HepG2 (cell line): ENCODE measurements around the gene HEPHL1. TPM values are rescaled to one million over a fixed set of nuclear protein-coding genes. Genes with fewer than 3 reads are reported as not detected.

ENCODE experiments used
- ATAC-seq: fragments of 200-7000 bp; cut with Tn5 transposase; 3 replicates; pipeline ENCODE4 v1.9.1; 2020; ENCODE audit warnings: mild to moderate bottlenecking, moderate library complexity
- BruUV-seq: library from RNA; stranded (reverse); fragments of 400-500 nt; replicated peaks from 2 replicates; lab custom pipeline; 2021; lab: Mats Ljungman, UMichigan
- CTCF ChIA-PET: fragments of 300-600 bp; formaldehyde crosslinking; extraction: SDS; loops from one replicate; lab custom pipeline; 2021; ENCODE audit warnings: low total read pairs, inconsistent platforms, low intra/inter-chr PET ratio; lab: Yijun Ruan, JAX
- POLR2A ChIA-PET: fragments of 350-600 bp; sonication (Branson Sonifier 250); formaldehyde crosslinking; loops from one replicate; lab custom pipeline; 2020; ENCODE audit warnings: antibody characterized with exemption, inconsistent platforms; lab: Yijun Ruan, JAX
- DNase-seq: peaks from one replicate; pipeline ENCODE4 v3.0.0-alpha.2; 2015; ENCODE audit warnings: low spot score
- FAIRE-seq: peaks from 3 replicates; lab custom pipeline; 2011; peaks lifted over from hg19 to GRCh38; lab: Jason Lieb, UNC
- H2AFZ ChIP-seq: one replicate; pipeline ENCODE4 v1.6.1; 2011; ENCODE audit warnings: low read length, inconsistent platforms
- H3K27ac ChIP-seq: fragments of 300-600 bp; 3 replicates; pipeline ENCODE4 v1.8.0; 2011; ENCODE audit warnings: mixed run types, mild to moderate bottlenecking, mixed read lengths, low read length, inconsistent platforms; ENCODE audit not compliant: insufficient read depth; ENCODE audit errors: extremely low read length
- H3K27me3 ChIP-seq, 2 experiments: fragments of 200-600 bp in 1 of 2; 2 replicates in 1 of 2; 3 replicates in 1 of 2; pipeline versions ENCODE4 v1.6.0 to v1.8.0; 2011; ENCODE audit warnings: low read length in 2 of 2, mild to moderate bottlenecking in 2 of 2, moderate library complexity in 2 of 2, inconsistent platforms in 1 of 2; ENCODE audit not compliant: insufficient read depth in 2 of 2, control insufficient read depth in 1 of 2
- H3K36me3 ChIP-seq, 2 experiments: fragments of 200-600 bp in 1 of 2; replicated peaks in 1 of 2; 2 replicates in 1 of 2; 3 replicates in 1 of 2; pipeline versions ENCODE4 v1.5.1 to v1.8.0; 2011; ENCODE audit warnings: low read length in 2 of 2, inconsistent platforms in 1 of 2; ENCODE audit not compliant: insufficient read depth in 2 of 2, control insufficient read depth in 1 of 2
- H3K4me1 ChIP-seq: 2 replicates; pipeline ENCODE4 v1.5.1; 2012; ENCODE audit warnings: low read length, inconsistent platforms; ENCODE audit not compliant: insufficient read depth
- H3K4me2 ChIP-seq: 2 replicates; pipeline ENCODE4 v1.6.0; 2011; ENCODE audit warnings: low read depth, low read length, inconsistent platforms
- H3K4me3 ChIP-seq, 3 experiments: fragments of 200-600 bp in 1 of 3; sonication (generic), shearing (Covaris generic) in 1 of 3; replicated peaks in 1 of 3; 2 replicates each; pipeline ENCODE4 v1.5.1; 2011 to 2016; ENCODE audit warnings: low read length in 3 of 3, inconsistent platforms in 2 of 3, low read depth in 2 of 3, mild to moderate bottlenecking in 2 of 3, control low read depth in 1 of 3, mixed read lengths in 1 of 3; ENCODE audit not compliant: insufficient read depth in 1 of 3
- H3K79me2 ChIP-seq: one replicate; pipeline ENCODE4 v1.6.1; 2011; ENCODE audit warnings: low read length, inconsistent platforms; ENCODE audit not compliant: insufficient read depth
- H3K9ac ChIP-seq: 2 replicates; pipeline ENCODE4 v1.6.0; 2011; ENCODE audit warnings: mild to moderate bottlenecking, low read depth, low read length, inconsistent platforms; ENCODE audit not compliant: insufficient read depth
- H3K9me3 ChIP-seq: 2 replicates; pipeline ENCODE4 v1.5.1; 2012; ENCODE audit warnings: mild to moderate bottlenecking, low read length
- H4K20me1 ChIP-seq: 2 replicates; pipeline ENCODE4 v1.6.0; 2011; ENCODE audit warnings: inconsistent platforms, mild to moderate bottlenecking, low read length, moderate library complexity; ENCODE audit not compliant: insufficient read depth
- CENPBD1 ChIP-seq: sonication (generic); formaldehyde crosslinking; IDR thresholded peaks from 2 replicates; pipeline ENCODE4 v1.8.0; 2022; ENCODE audit warnings: missing genetic modification reagents, low read depth, mild to moderate bottlenecking, borderline replicate concordance
- DMAP1 ChIP-seq: IDR thresholded peaks from 2 replicates; pipeline ENCODE4 v1.6.1; 2016
- FOXJ3 ChIP-seq: sonication (generic); formaldehyde crosslinking; IDR thresholded peaks from 2 replicates; pipeline ENCODE4 v1.4.0; 2020; ENCODE audit warnings: missing genetic modification reagents, mild to moderate bottlenecking, borderline replicate concordance
- FUBP1 ChIP-seq: sonication (generic); formaldehyde crosslinking; IDR thresholded peaks from 2 replicates; pipeline ENCODE4 v1.5.1; 2020; ENCODE audit warnings: missing genetic modification reagents, mild to moderate bottlenecking, borderline replicate concordance
- GFI1 ChIP-seq: sonication (generic); formaldehyde crosslinking; IDR thresholded peaks from 2 replicates; pipeline ENCODE4 v1.5.0; 2020; ENCODE audit warnings: missing genetic modification reagents, mild to moderate bottlenecking, borderline replicate concordance
- MAZ ChIP-seq, 2 experiments: sonication (generic) in 1 of 2; formaldehyde crosslinking in 1 of 2; IDR thresholded peaks; 2 replicates each; pipeline versions ENCODE4 v1.5.0 to v1.6.1; 2012 to 2020; ENCODE audit warnings: low read depth in 2 of 2, mild to moderate bottlenecking in 2 of 2, borderline replicate concordance in 1 of 2, improper control_type of control experiment in 1 of 2, low read length in 1 of 2, missing genetic modification reagents in 1 of 2, moderate library complexity in 1 of 2
- MTA3 ChIP-seq: sonication (generic); formaldehyde crosslinking; IDR thresholded peaks from 2 replicates; pipeline ENCODE4 v1.4.0; 2020; ENCODE audit warnings: missing genetic modification reagents
- REL ChIP-seq: sonication (generic); formaldehyde crosslinking; conservative IDR thresholded peaks from 2 replicates; pipeline ENCODE4 v1.8.0; 2022; ENCODE audit warnings: mild to moderate bottlenecking, missing genetic modification reagents, moderate library complexity
- RNF219 ChIP-seq: sonication (generic); formaldehyde crosslinking; IDR thresholded peaks from 2 replicates; pipeline ENCODE4 v1.5.0; 2020; ENCODE audit warnings: mild to moderate bottlenecking, missing genetic modification reagents
- SALL1 ChIP-seq: sonication (generic); formaldehyde crosslinking; IDR thresholded peaks from 2 replicates; pipeline ENCODE4 v1.8.0; 2022; ENCODE audit warnings: mild to moderate bottlenecking, missing genetic modification reagents
- SKIL ChIP-seq: sonication (generic); formaldehyde crosslinking; IDR thresholded peaks from 2 replicates; pipeline ENCODE4 v1.8.0; 2022; ENCODE audit warnings: missing genetic modification reagents, mild to moderate bottlenecking, moderate library complexity, borderline replicate concordance
- SOX13 ChIP-seq, 3 experiments: fragments of 450-650 bp in 1 of 3; sonication (generic) in 1 of 3; formaldehyde crosslinking in 1 of 3; IDR thresholded peaks in 2 of 3; conservative IDR thresholded peaks in 1 of 3; 2 replicates each; pipeline versions ENCODE4 v1.5.0 to v1.6.1; 2016 to 2020; ENCODE audit warnings: antibody characterized with exemption in 1 of 3, mild to moderate bottlenecking in 1 of 3, missing compliant biosample characterization in 1 of 3, missing genetic modification reagents in 1 of 3, moderate library complexity in 1 of 3
- SUZ12 ChIP-seq: fragments of 150-350 bp; IDR thresholded peaks from 2 replicates; pipeline ENCODE4 v1.6.1; 2014; ENCODE audit warnings: low read depth, low read length
- ZBTB7B ChIP-seq: sonication (generic); formaldehyde crosslinking; IDR thresholded peaks from 2 replicates; pipeline ENCODE4 v1.4.0; 2020; ENCODE audit warnings: missing genetic modification reagents
- ZNF256 ChIP-seq: sonication (generic); formaldehyde crosslinking; conservative IDR thresholded peaks from 2 replicates; pipeline ENCODE4 v1.4.0; 2020; ENCODE audit warnings: missing genetic modification reagents
- ZNF326 ChIP-seq: sonication (generic); formaldehyde crosslinking; IDR thresholded peaks from 2 replicates; pipeline ENCODE4 v1.4.0; 2020; ENCODE audit warnings: missing genetic modification reagents, borderline replicate concordance
- ZNF367 ChIP-seq: sonication (generic); formaldehyde crosslinking; IDR thresholded peaks from 2 replicates; pipeline ENCODE4 v1.4.0; 2020; ENCODE audit warnings: missing genetic modification reagents, borderline replicate concordance
- ZNF792 ChIP-seq: IDR thresholded peaks from 2 replicates; pipeline ENCODE4 v1.6.1; 2016
- WGBS: methylation state at CpG from one replicate; pipeline ENCODE4 v1.1.6; 2017; ENCODE audit warnings: low lambda C conversion rate; 5-methylcytosine and 5-hydroxymethylcytosine counted together
- in situ Hi-C: cut with HindIII; loops from 2 replicates; pipeline ENCODE4 v1.10.0; 2017; ENCODE audit warnings: low pct_unique_long_range_greater_than_20kb; ENCODE audit not compliant: extremely low pct_ligation_motif_present
- intact Hi-C: fragments of 100-400 bp; cut with micrococcal nuclease; formaldehyde crosslinking; loops from one replicate; pipeline ENCODE4 v1.10.0; 2022; ENCODE audit not compliant: unreplicated experiment
- polyA plus RNA-seq, 8 experiments: library from polyadenylated mRNA; depleted of rRNA in 3 of 8; stranded (reverse) in 7 of 8; unstranded in 1 of 8; fragments of >200 nt; fragmentation: Illumina TruSeq in 4 of 8; extraction: Trizol in 4 of 8; gene quantifications; 2 replicates each; pipeline versions ENCODE4 v1.2.1 to v1.2.3, GENCODE V29; 2011 to 2016; ENCODE audit warnings: low read depth in 4 of 8, missing spikeins in 1 of 8, mixed read lengths in 1 of 8; ENCODE audit not compliant: insufficient read depth in 1 of 8
- total RNA-seq, 5 experiments: library from RNA; depleted of rRNA; stranded (reverse); fragments of >200 nt; fragmentation: Illumina TruSeq; extraction: Trizol; gene quantifications; 2 replicates each; pipeline ENCODE4 v1.2.3, GENCODE V29; 2016; ENCODE audit warnings: low read depth in 1 of 5

HEPHL1 gene
- total and polyA plus RNA-seq, 2 of the 13 experiments (the other 11 are each of a cell fraction or from before 2014, with no cell fraction given) = 0.04 to 0.05 TPM

- Histone ChIP-seq H3K27me3 (no peaks in the 10 kb centered on the region), H3K4me3 (no peak overlapping the region), H4K20me1 (peaks cover 8% of the 10 kb centered on the region; the same call in 1 of the 2 replicates), H3K36me3 (no peaks in the 10 kb centered on the region; a peak in 2 of 5 replicates), H2AFZ (no peak overlapping the region), H3K79me2 (peaks cover 49% of the 10 kb centered on the region), H3K27ac (no peak overlapping the region), H3K9me3 (no peaks in the 10 kb centered on the region), H3K4me2 (no peak overlapping the region), H3K4me1 (peaks cover 88% of the 10 kb centered on the region), H3K9ac (no peak overlapping the region)
- intact Hi-C loops = no loop called here
- ChIA-PET POLR2A (interaction anchor here (4.4 kb wide), 1 partner anchor 22 kb away, joined by 30 read pairs; the partner anchor contains the start of gene PANX1), CTCF (no interaction called here)
- no TSS peak for BruUV-seq
- WGBS = 100% methylated on average over 3 of the region's 3 CpGs
- in situ Hi-C loops = no loop called here
- DNase-seq (no peak), FAIRE-seq (no peak), ATAC-seq (no peak)
- TF ChIP-seq MTA3 (CRISPR knock-in tag) (no peak), ZNF367 (CRISPR knock-in tag) (no peak), MAZ (IDR thresholded peaks at IDR 0.05; ENCODE audit: borderline replicate concordance, low read depth, low read length) (no peak), MAZ (CRISPR knock-in tag; IDR thresholded peaks at IDR 0.05; ENCODE audit: low read depth) (no peak), ZNF326 (CRISPR knock-in tag) (no peak), DMAP1 (CRISPR knock-in tag) (no peak), ZNF792 (CRISPR knock-in tag) (no peak), SOX13 (IDR thresholded peaks at IDR 0.05) (no peak), SOX13 (CRISPR knock-in tag; conservative IDR thresholded peaks at IDR 0.05 in 1 of 2, IDR thresholded peaks at IDR 0.05 in 1 of 2) (no peak), SKIL (no peak), CENPBD1 (CRISPR knock-in tag) (no peak), FOXJ3 (no peak), RNF219 (CRISPR knock-in tag) (no peak), GFI1 (CRISPR knock-in tag) (no peak), FUBP1 (CRISPR knock-in tag) (no peak), REL (CRISPR knock-in tag) (no peak), ZBTB7B (CRISPR knock-in tag) (no peak), SUZ12 (no peak), ZNF256 (no peak), SALL1 (CRISPR knock-in tag) (no peak)
These were observed 128.9 kb downstream of the HEPHL1 start for GRCh38 chr11:94150056-94150455.
